WTC11 (cell line): ENCODE data around the gene CHAT.

Experiments
- CREM ChIP-seq: sonication (generic); formaldehyde crosslinking; IDR thresholded peaks from 2 replicates; pipeline ENCODE4 v1.8.1; 2022; ENCODE audit warnings: mild to moderate bottlenecking, missing genetic modification reagents, moderate library complexity
- CTCF ChIP-seq: fragments of 200-600 bp; IDR thresholded peaks from 2 replicates; pipeline ENCODE4 v1.8.0; 2022; ENCODE audit warnings: antibody characterized with exemption
- E2F1 ChIP-seq: sonication (generic); formaldehyde crosslinking; IDR thresholded peaks from 2 replicates; pipeline ENCODE4 v1.8.0; 2022; ENCODE audit warnings: mild to moderate bottlenecking, missing genetic modification reagents
- JUN ChIP-seq: sonication (generic); formaldehyde crosslinking; IDR thresholded peaks from 2 replicates; pipeline ENCODE4 v1.8.0; 2023; ENCODE audit warnings: mild to moderate bottlenecking, missing genetic modification reagents
- MAX ChIP-seq: sonication (generic); formaldehyde crosslinking; IDR thresholded peaks from 2 replicates; pipeline ENCODE4 v1.8.0; 2022; ENCODE audit warnings: mild to moderate bottlenecking, missing genetic modification reagents
- NR1H2 ChIP-seq: sonication (generic); formaldehyde crosslinking; IDR thresholded peaks from 2 replicates; pipeline ENCODE4 v1.9.0; 2021; ENCODE audit warnings: mild to moderate bottlenecking, moderate library complexity, missing genetic modification reagents
- NR2C2 ChIP-seq: sonication (generic); formaldehyde crosslinking; IDR thresholded peaks from 2 replicates; pipeline ENCODE4 v1.8.0; 2022; ENCODE audit warnings: mild to moderate bottlenecking, missing genetic modification reagents
- SP1 ChIP-seq: sonication (generic); formaldehyde crosslinking; conservative IDR thresholded peaks from 2 replicates; pipeline ENCODE4 v1.8.1; 2022; ENCODE audit warnings: missing genetic modification reagents
- USF2 ChIP-seq: sonication (generic); formaldehyde crosslinking; IDR thresholded peaks from 2 replicates; pipeline ENCODE4 v1.8.1; 2023; ENCODE audit warnings: mild to moderate bottlenecking, missing genetic modification reagents, moderate library complexity
- ZNF121 ChIP-seq: sonication (generic); formaldehyde crosslinking; IDR thresholded peaks from 2 replicates; pipeline ENCODE4 v1.8.0; 2023; ENCODE audit warnings: missing genetic modification reagents
- ZNF317 ChIP-seq: sonication (generic); formaldehyde crosslinking; IDR thresholded peaks from 2 replicates; pipeline ENCODE4 v1.8.1; 2023; ENCODE audit warnings: low read depth, mild to moderate bottlenecking, moderate library complexity, missing genetic modification reagents, borderline replicate concordance
- ZNF512 ChIP-seq: sonication (generic); formaldehyde crosslinking; IDR thresholded peaks from 2 replicates; pipeline ENCODE4 v1.8.1; 2022; ENCODE audit warnings: missing genetic modification reagents, borderline replicate concordance

- TF ChIP-seq CTCF (no peak), CREM (CRISPR knock-in tag) (no peak), NR1H2 (no peak), SP1 (CRISPR knock-in tag) (no peak), ZNF512 (no peak), USF2 (no peak), ZNF121 (no peak), JUN (CRISPR knock-in tag) (no peak), MAX (no peak), NR2C2 (CRISPR knock-in tag) (no peak), E2F1 (no peak), ZNF317 (no peak)
These were observed 35.5 kb downstream of the CHAT start for GRCh38 chr10:49649294-49649693.
